ENCODE data around the gene EXOC4. TPM values are rescaled to one million over a fixed set of nuclear protein-coding genes. Genes with fewer than 3 reads are reported as not detected.

EXOC4 gene
- total and polyA plus RNA-seq, 2 of the 13 experiments (the other 11 are each of a cell fraction or from before 2014, with no cell fraction given), result 22.5 to 39.0 TPM

- TF ChIP-seq ZBTB43 (CRISPR knock-in tag; conservative IDR thresholded peaks at IDR 0.05) (no peak), SOX6 (IDR thresholded peaks at IDR 0.05) (no peak), SOX6 (CRISPR knock-in tag; IDR thresholded peaks at IDR 0.05) (no peak), FOXK2 (IDR thresholded peaks at IDR 0.05) (no peak)
Measured at GRCh38 chr7:133461421-133461820, 208.5 kb downstream of the EXOC4 start (continued).

- H3K79me2 ChIP-seq (ENCODE audit: insufficient read depth, low read length), result no peaks in the 10 kb centered on the region
- CTCF ChIA-PET (ENCODE audit: low intra/inter-chr PET ratio, low total read pairs), result no interaction called here
- in situ Hi-C loops (cut with HindIII; ENCODE audit: extremely low pct_ligation_motif_present, low pct_unique_long_range_greater_than_20kb) (no loop called here), intact Hi-C loops (cut with micrococcal nuclease; ENCODE audit: unreplicated experiment) (no loop called here)
- H3K9me3 ChIP-seq (ENCODE audit: low read length), result no peaks in the 10 kb centered on the region
- POLR2A ChIA-PET, result no interaction called here
- H3K9ac ChIP-seq (ENCODE audit: insufficient read depth, low read depth, low read length), result no peak overlapping the region
- ATAC-seq, result no peak
- TF ChIP-seq TEAD3 (CRISPR knock-in tag; optimal IDR thresholded peaks at IDR 0.05; ENCODE audit: borderline replicate concordance) (no peak), SIX4 (CRISPR knock-in tag; IDR thresholded peaks at IDR 0.05) (no peak), ZNF343 (CRISPR knock-in tag; IDR thresholded peaks at IDR 0.05) (no peak), ZNF703 (CRISPR knock-in tag; IDR thresholded peaks at IDR 0.05; ENCODE audit: borderline replicate concordance) (no peak), HIVEP1 (CRISPR knock-in tag; IDR thresholded peaks at IDR 0.05) (no peak), RCOR2 (CRISPR knock-in tag; IDR thresholded peaks at IDR 0.05) (no peak), JARID2 (CRISPR knock-in tag; IDR thresholded peaks at IDR 0.05; ENCODE audit: insufficient replicate concordance) (no peak), ZNF567 (CRISPR knock-in tag; IDR thresholded peaks at IDR 0.05; ENCODE audit: borderline replicate concordance) (no peak)
- FAIRE-seq, result no peak
- no peaks in the 10 kb centered on the region for H4K20me1 ChIP-seq (ENCODE audit: insufficient read depth, low read length)
- H3K4me3 ChIP-seq (replicated peaks in 1 of 3; ENCODE audit: insufficient read depth in 1 of 3, low read depth in 2 of 3, low read length in 3 of 3), result no peak overlapping the region
- H3K36me3 ChIP-seq (replicated peaks in 1 of 2; ENCODE audit: control insufficient read depth in 1 of 2, insufficient read depth in 2 of 2, low read length in 2 of 2), result peaks cover 1 to 8% of the 10 kb centered on the region in 2 experiments; a peak in 1 of 5 replicates
- no peaks in the 10 kb centered on the region for H3K27me3 ChIP-seq (ENCODE audit: control insufficient read depth in 1 of 2, insufficient read depth in 2 of 2, low read length in 2 of 2)
- H3K27ac ChIP-seq (ENCODE audit: extremely low read length, insufficient read depth, low read length), result no peak overlapping the region
- no peak overlapping the region for H3K4me2 ChIP-seq (ENCODE audit: low read depth, low read length)
- peaks cover 7% of the 10 kb centered on the region; the same call in 1 of the 2 replicates for H3K4me1 ChIP-seq (ENCODE audit: insufficient read depth, low read length)
- no peak for DNase-seq (ENCODE audit: low spot score)
- no peak overlapping the region for H2AFZ ChIP-seq (ENCODE audit: low read length)
- BruUV-seq (replicated peaks), result no TSS peak
Measured at GRCh38 chr7:133475655-133476054, 222.8 kb downstream of the EXOC4 start.

Data from HepG2 (cell line).